SK-N-MC (cell line): Measurements from ENCODE around the gene AADACL4.

Experiments used
- EZH2 ChIP-seq: fragments of 200-600 bp; sonication (generic); IDR thresholded peaks from one replicate; pipeline ENCODE4 v1.6.1; 2017; ENCODE audit warnings: antibody characterized with exemption
- POLR2AphosphoS5 ChIP-seq: IDR thresholded peaks from 2 replicates; pipeline ENCODE4 v1.6.1; 2012; ENCODE audit warnings: mild to moderate bottlenecking, low read depth, low read length, borderline replicate concordance

GRCh38 chr1:12619792-12620487 lies 23.9 kb upstream of the AADACL4 start:
- TF ChIP-seq EZH2 (no peak), POLR2AphosphoS5 (no peak)
